ENCODE data around the gene SYT17. TPM values are rescaled to one million over a fixed set of nuclear protein-coding genes. Genes with fewer than 3 reads are reported as not detected.

SYT17 gene
- total RNA-seq, 6 donors from 2014 or later = 11.6 to 49.2 (median 14.8) TPM

DNA sequence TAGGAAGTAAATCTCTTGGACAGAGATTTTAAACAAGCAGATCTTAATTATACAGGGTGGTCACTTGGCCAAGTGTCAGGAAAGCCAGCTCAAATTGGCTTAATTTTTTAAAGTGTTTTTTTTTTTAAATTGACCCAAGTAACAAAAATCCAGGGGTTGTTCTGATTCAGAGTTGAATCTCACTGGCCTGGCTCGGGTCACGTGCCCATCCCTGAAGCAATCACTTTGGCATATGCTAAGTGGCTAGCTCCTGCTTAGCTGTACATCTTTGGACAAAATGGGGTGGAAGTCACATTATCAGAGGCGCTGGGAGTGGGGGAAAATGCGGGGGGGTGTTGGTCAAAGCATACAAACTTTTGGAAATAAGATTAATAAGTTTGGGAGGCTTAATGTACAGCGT lies 141.1 kb downstream of the SYT17 start:
- TF ChIP-seq POLR2AphosphoS5 (IDR thresholded peaks at IDR 0.05) (no peak), EP300 (IDR thresholded peaks at IDR 0.05) (no peak), POLR2A (IDR thresholded peaks at IDR 0.05) (no peak)
- TF ChIP-seq, protein P1, sequence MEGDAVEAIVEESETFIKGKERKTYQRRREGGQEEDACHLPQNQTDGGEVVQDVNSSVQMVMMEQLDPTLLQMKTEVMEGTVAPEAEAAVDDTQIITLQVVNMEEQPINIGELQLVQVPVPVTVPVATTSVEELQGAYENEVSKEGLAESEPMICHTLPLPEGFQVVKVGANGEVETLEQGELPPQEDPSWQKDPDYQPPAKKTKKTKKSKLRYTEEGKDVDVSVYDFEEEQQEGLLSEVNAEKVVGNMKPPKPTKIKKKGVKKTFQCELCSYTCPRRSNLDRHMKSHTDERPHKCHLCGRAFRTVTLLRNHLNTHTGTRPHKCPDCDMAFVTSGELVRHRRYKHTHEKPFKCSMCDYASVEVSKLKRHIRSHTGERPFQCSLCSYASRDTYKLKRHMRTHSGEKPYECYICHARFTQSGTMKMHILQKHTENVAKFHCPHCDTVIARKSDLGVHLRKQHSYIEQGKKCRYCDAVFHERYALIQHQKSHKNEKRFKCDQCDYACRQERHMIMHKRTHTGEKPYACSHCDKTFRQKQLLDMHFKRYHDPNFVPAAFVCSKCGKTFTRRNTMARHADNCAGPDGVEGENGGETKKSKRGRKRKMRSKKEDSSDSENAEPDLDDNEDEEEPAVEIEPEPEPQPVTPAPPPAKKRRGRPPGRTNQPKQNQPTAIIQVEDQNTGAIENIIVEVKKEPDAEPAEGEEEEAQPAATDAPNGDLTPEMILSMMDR (IDR thresholded peaks at IDR 0.05) = no peak
- Histone ChIP-seq H3K4me3 (no peak overlapping the region), H3K36me3 (no peaks in the 10 kb centered on the region), H3K27me3 (no peaks in the 10 kb centered on the region), H3K4me1 (no peaks in the 10 kb centered on the region), H3K9me3 (no peaks in the 10 kb centered on the region), H3K27ac (no peak overlapping the region)
- DNase-seq (no peak), ATAC-seq (ENCODE audit: low FRiP score in 2 of 2) (no peak)
- WGBS, 2 donors = 85 to 87% methylated on average over 5 of the region's 5 CpGs

DNA sequence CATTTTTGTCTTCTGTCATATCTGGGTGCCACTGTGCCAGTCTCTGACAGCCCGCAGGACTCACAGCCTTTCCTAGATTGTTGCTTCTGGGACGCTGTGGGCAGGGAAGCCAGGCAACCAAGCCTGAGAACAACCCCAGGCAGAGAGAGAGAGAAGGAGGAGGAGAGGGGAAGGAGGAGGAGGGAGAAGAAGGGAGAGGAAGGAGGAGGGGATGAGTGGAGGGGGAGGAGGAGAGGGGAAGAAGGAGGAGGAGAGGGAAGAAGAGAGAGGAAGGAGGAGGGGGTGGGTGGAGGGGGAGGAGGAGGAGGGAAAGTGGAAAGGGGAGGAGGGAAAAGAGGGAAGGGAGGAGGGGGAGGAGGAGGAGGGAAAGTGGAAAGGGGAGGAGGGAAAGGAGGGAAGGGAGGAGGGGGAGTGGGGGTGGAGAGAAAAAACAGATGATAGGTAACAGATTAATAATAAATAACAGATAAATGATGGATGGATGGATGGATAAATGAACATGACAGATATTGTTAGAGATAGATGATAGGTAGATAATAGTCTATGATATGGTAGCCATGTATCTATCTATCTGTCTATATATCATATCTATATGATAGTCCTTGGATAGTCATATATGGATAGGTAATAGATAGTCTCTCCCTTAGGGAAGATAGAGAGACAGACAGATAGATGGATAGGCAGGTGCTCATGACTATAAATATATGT lies 146.8 kb downstream of the SYT17 start:
- ATAC-seq (ENCODE audit: low FRiP score in 2 of 2) = no peak
- H3K27me3 ChIP-seq = no peaks in the 10 kb centered on the region
- H3K4me3 ChIP-seq = no peak overlapping the region
- no peak for DNase-seq
- H3K9me3 ChIP-seq = no peaks in the 10 kb centered on the region
- no peaks in the 10 kb centered on the region for H3K36me3 ChIP-seq
- TF ChIP-seq POLR2A (IDR thresholded peaks at IDR 0.05) (no peak), EP300 (IDR thresholded peaks at IDR 0.05) (no peak), POLR2AphosphoS5 (IDR thresholded peaks at IDR 0.05) (no peak)
- TF ChIP-seq, protein P1 (IDR thresholded peaks at IDR 0.05) = no peak
- no peak overlapping the region for H3K27ac ChIP-seq
- no peaks in the 10 kb centered on the region for H3K4me1 ChIP-seq
- WGBS, 2 donors = 83% methylated on average over 2 of the region's 2 CpGs

DNA sequence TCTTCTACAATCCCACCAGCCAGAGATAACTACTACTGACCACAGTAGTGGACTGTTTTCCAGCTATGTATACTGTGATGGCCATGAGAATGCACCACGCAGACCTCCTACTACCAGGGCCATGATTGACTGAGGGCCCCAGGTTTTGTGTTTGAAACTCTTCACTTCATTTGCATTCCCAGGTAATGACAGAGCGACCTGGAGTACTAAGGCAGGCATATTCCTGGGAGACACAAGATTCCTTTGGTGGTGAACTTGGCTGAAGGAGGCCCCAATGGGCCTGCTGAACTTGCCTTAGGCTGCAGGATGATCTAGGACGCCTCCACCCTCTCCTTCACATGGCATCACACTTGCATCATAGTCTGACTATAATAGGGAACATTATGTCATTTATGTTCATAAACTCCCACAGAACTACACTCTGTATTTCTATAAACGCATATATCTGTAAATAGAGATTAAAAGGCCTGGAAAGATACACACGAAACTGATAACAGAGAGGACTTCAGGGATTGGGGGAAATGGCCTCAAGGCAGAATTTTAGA lies 147.9 kb downstream of the SYT17 start:
- no peaks in the 10 kb centered on the region for H3K36me3 ChIP-seq
- TF ChIP-seq POLR2AphosphoS5 (IDR thresholded peaks at IDR 0.05) = no peak
- TF ChIP-seq, protein P1 (IDR thresholded peaks at IDR 0.05) = no peak
- no peak for TF ChIP-seq POLR2A (IDR thresholded peaks at IDR 0.05)
- no peak for TF ChIP-seq EP300 (IDR thresholded peaks at IDR 0.05)
- no peak for ATAC-seq (ENCODE audit: low FRiP score in 2 of 2)
- H3K4me1 ChIP-seq = no peaks in the 10 kb centered on the region
- no peak overlapping the region for H3K27ac ChIP-seq
- DNase-seq = no peak
- WGBS, 2 donors = 81 to 87% methylated on average over 5 of the region's 5 CpGs
- no peak overlapping the region for H3K4me3 ChIP-seq
- no peaks in the 10 kb centered on the region for H3K9me3 ChIP-seq
- no peaks in the 10 kb centered on the region for H3K27me3 ChIP-seq

DNA sequence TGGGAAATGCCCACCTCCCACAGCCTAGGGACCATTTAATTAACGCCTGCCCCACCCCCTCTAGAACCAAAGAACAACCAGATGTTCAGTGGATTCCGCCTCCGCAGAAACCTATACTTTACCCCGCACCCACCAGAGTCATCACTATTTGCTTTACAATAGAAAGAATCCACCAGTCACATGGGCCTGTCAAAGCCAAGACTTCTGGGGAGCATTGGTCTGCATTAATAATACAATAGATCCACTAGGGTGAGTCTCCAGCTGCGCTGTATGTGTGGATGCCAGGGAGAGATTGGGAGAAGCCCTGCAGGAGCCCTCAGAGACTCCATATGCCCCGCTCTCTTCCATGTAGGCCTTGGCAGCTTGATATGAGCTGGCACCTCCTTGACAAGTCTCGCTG lies 148.8 kb downstream of the SYT17 start:
- no peaks in the 10 kb centered on the region for H3K9me3 ChIP-seq

More for the DNA sequence above, 148.8 kb downstream of the SYT17 start:
- Histone ChIP-seq H3K36me3 (no peaks in the 10 kb centered on the region), H3K27ac (no peak overlapping the region), H3K4me1 (no peaks in the 10 kb centered on the region), H3K4me3 (no peak overlapping the region), H3K27me3 (no peaks in the 10 kb centered on the region)
- DNase-seq (no peak), ATAC-seq (ENCODE audit: low FRiP score in 2 of 2) (no peak)
- 37 to 70% methylated on average over 4 to 7 of the region's 7 CpGs for WGBS, 2 donors
- TF ChIP-seq EP300 (IDR thresholded peaks at IDR 0.05) = no peak
- no peak for TF ChIP-seq POLR2A (IDR thresholded peaks at IDR 0.05)
- no peak for TF ChIP-seq POLR2AphosphoS5 (IDR thresholded peaks at IDR 0.05)
- TF ChIP-seq, protein P1 (IDR thresholded peaks at IDR 0.05) = no peak

Other genes starting within 250 kb of the SYT17 start
- 100 to 1,000 TPM in 2 of 6 donors, 10 to 100 TPM in 4; 39.2 to 122 (median 69.6) TPM for gene SMG1, start 241.8 kb upstream of the SYT17 start, total RNA-seq
- 10 to 100 TPM in 1 of 6 donors, 1 to 10 TPM in 5; 4.5 to 11.5 (median 5.9) TPM for gene TMC7, start 184.3 kb upstream of the SYT17 start, total RNA-seq
- 10 to 100 TPM; 14.6 to 41.9 (median 20.0) TPM for gene COQ7, start 100.6 kb upstream of the SYT17 start, total RNA-seq
- 10 to 100 TPM; 39.9 to 90.6 (median 57.5) TPM for gene ITPRIPL2, start 54.3 kb upstream of the SYT17 start, total RNA-seq
- not detected for gene CLEC19A, start 117.5 kb downstream of the SYT17 start, total RNA-seq
- 10 to 100 TPM; 37.1 to 99.5 (median 62.4) TPM for gene TMC5, start 249.6 kb downstream of the SYT17 start, total RNA-seq